Pericardium fibroblast (primary cell): Measurements from ENCODE around the gene IP6K3. TPM values are rescaled to one million over a fixed set of nuclear protein-coding genes. Genes with fewer than 3 reads are reported as not detected.

Experiments used
- total RNA-seq: library from RNA; depleted of rRNA; stranded (reverse); fragments of >200 nt; gene quantifications from 2 replicates; pipeline ENCODE4 v1.2.3, GENCODE V29; 2015

The IP6K3 gene
- 0.43 and 2.3 TPM in 2 replicates for total RNA-seq

DNA sequence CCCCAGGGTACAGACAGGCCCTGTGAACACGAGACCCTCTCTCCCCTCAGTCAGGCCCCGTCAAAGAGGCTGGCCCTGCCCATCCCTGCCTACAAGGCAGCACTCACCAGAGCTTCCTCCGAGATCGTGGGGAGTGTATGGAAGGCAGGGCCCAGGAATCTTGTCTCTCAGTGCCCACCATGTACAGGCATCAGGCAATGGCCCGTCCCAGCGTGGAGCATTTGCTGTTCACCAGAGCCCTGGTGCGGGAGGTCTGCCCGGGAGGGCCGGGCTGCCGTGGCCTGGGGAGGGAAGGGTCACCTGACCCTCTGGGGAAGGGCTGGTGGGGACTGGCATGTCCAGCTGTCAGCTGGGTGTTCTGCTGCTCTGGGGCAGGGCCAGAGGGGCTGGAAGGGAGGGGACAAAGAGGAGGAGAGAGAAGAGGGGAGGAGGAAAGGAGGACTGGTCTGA lies at the start of gene IP6K3:
IP6K3 (minus strand) TSS at position 255 of the 450 bp plus-strand sequence. CDS start 11,429 bp downstream, outside the sequence.

GRCh38 chr6:33788694-33789549 lies 42.2 kb upstream of the IP6K3 start, which contains the start of gene LEMD2:
TSS of gene LEMD2 (minus strand) at chr6:33789130. CDS start at chr6:33789116, 14 bp downstream.

GRCh38 chr6:33711140-33712129 lies 35.3 kb downstream of the IP6K3 start, which contains the start of gene UQCC2:
TSS of gene UQCC2 (minus strand) at chr6:33711700. CDS start at chr6:33711686, 14 bp downstream.

Other genes with a start within 250 kb of the IP6K3 start
- gene BAK1, start 166.6 kb downstream of the IP6K3 start, total RNA-seq, result 5.9 and 14.5 TPM in 2 replicates
- gene ITPR3, start 125.6 kb downstream of the IP6K3 start, total RNA-seq, result 15.9 and 27.5 TPM in 2 replicates
- gene UQCC2, start 35.2 kb downstream of the IP6K3 start, total RNA-seq, result 22.6 and 33.8 TPM in 2 replicates
- 35.2 and 46.9 TPM in 2 replicates for gene LEMD2, start 42.2 kb upstream of the IP6K3 start, total RNA-seq
- gene MLN, start 57.1 kb upstream of the IP6K3 start, total RNA-seq, result not detected in 2 replicates